NCI-H2227 (cell line): ENCODE measurements around the gene ARG2.

Experiments
- DNase-seq: peaks from one replicate; lab custom pipeline; 2025; ENCODE audit not compliant: unreplicated experiment; lab: John Stamatoyannopoulos, UW

Gene ARG2

DNA sequence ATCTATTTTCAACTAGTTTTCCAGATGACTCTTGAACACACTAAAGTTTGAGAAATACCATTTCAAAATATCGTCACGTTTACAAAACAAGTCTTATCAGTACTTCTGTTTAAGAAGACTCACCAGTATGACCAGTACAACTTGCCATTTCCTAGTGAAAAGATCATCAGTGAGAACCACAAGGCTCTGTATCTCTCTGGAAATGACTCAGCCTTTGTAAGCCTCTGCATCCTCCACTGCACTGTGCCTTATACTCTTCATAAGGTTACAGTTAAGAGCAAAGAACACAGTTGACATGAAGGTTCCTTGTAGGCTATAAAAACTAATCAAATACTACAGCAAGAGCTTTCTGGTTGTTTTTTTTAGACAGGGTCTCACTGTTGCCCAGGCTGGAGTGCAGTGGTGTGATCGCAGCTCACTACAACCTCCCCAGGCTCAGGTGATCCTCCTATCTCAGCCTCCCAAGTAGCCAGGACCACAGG, 60.4 kb downstream of the ARG2 start:
- no peak for DNase-seq

DNA sequence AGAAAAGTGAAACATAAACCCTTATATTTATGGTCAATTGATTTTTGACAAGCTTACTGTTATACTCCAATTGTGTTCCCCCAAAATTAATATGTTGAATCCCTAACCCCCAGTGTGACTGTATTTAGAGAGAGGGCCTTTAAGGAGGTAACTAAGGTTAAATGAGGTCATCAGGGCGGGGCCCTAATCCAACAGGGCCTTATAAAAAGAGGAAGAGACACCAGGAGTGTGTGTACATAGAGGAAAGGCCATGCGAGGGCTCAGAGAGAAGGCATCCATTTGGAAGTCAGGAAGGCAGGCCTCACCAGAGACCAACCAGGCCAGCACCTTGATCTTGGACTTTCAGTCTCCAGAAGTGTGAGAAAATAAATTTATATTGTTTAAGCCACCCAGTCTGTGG, 61.2 kb downstream of the ARG2 start:
- DNase-seq = no peak

DNA sequence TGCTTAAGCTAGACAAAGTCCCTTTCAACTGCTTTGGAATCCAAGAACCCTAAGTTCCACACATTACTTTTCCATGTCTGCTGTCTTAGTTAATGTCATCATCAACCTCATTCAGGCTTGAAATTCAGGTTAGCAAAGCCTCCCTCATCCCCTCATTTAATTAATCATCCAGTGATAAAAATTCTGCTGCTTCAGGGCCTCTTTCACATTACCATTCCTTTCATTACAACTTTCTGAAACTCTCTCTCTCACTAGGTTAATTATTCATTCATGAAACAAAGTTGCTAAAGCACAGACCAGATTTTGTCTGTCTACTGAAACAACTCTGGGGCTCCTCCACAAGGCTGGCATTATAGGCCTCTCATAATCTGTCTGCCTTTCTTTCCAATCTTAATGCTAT, 64.1 kb downstream of the ARG2 start:
- no peak for DNase-seq

DNA sequence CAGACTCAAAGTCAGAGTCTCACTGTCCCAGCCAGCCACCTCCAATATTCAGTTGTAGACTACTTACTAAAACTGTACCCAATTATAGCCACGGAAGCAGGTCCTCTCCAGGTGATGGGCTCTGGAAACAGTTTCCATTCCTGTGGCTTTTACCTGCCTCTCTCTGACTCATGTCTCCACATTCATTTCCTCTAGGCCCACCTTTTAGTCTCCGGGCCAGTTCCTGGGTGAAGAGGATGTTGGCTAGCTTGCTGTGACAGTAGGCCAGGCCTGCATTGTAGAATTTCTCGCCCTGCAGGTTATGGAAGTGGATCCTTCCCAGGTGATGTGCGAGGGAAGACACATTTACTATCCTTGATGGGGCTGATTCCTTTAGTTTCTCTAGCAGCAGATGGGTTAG, 70.3 kb downstream of the ARG2 start:
- DNase-seq = no peak

DNA sequence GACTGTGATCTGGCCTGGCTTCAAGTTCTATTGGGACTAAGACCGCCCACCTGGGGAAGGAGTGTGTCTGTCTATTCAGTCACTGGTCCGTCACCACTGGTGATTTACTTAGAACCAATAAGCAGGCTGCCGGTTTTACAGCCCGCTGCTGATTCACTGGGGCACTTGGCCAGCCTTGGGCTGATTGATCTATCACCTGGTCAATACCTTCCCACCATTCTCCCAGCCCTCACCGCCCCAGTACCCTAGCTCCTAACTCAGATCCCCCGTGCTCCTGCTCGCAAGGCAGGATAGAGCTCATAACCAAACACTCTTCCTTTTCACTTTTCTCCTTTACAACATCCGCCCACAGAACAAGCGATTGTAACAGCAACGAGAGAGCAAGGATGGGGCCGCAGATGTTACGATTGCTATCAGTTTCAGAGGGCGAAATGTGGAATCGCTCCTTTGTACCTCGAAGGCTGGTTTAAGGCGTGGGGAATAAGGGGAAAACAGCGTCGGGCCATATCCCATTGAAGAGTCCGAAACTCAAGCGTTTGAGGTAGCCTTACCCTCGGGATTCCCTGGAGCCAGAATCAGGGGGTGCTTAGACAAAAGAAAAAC, 75.2 kb downstream of the ARG2 start:
- peak; percentile 79 for DNase-seq

DNA sequence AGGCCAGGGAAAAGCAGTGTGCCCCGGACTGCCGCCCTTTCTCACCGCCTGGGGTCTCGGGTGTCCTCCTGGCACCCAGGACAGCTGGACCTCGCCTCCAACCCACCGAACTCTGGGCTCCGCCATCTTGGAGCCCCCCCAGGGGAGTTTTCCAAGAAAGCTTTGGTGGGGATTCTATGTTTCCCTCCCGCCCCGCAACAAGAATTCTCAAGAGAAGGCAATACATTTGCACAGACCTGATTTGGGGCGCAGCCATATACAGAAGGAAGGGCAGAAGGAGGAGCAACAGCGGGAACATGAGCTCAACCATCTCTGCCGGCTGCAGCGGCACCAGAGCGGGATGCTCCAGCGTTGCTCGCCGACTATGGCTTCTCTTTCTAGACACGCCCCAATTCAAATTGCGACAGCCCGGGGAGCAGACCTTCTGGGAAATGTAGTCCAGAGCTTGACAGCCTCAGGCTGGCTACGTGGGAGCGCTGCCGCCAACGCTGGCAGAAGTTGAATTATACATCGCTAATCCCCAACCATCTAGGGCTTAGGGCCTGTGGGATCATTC, 75.8 kb downstream of the ARG2 start, which contains the start of gene RDH11:
RDH11 (minus strand) TSS at position 371 of the 556 bp plus-strand sequence; CDS start at position 310, 61 bp downstream.
- DNase-seq = peak; percentile 91

DNA sequence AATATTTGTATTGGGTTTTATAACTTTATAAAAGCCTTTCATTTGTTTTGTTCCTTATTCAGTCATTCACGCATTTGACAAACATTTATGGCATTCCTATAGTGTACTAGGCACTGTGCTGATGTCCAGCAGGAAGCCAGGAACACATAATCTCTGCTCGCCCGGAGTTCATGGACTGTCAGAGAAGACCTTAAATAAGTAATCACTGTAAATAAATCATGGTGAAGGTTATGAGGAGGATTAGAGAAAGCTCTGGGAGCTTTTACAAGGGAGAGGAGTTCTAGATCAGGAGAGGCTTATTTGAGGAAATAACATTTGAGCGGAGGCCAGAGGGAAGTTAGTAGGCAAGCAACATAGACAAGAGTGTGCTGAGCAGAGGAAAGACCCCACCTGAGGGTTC, 77.3 kb downstream of the ARG2 start:
- DNase-seq = no peak

DNA sequence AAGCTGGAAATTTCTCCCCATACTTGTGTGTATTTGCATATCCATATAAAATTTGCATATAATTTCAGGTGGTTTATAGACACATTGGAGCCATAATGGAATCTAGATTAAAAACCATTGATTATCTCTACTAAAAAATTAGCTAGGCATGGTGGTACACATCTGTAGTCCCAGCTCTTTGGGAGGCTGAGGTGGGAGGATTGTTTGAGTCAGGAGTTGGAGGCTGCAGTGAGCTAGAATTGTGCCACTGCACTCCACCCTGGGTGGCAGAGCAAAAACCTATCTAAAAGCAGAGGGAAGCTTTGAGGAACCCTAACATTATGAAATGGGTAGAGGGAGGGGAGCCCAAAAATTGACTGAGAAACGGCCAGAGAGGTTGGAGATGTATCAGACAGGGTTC, 78.5 kb downstream of the ARG2 start:
- DNase-seq = no peak
